ENCODE data around the gene ARSG. TPM values are rescaled to one million over a fixed set of nuclear protein-coding genes. Genes with fewer than 3 reads are reported as not detected.

Gene ARSG
- total RNA-seq, 4 donors from 2014 or later = 9.1 to 28.3 (median 18.1) TPM

- no peaks in the 10 kb centered on the region for H3K36me3 ChIP-seq
- no peak overlapping the region for H3K4me3 ChIP-seq (replicated peaks in 1 of 3)
- no peak for TF ChIP-seq POLR2A (IDR thresholded peaks at IDR 0.05)
- TF ChIP-seq, protein P1, sequence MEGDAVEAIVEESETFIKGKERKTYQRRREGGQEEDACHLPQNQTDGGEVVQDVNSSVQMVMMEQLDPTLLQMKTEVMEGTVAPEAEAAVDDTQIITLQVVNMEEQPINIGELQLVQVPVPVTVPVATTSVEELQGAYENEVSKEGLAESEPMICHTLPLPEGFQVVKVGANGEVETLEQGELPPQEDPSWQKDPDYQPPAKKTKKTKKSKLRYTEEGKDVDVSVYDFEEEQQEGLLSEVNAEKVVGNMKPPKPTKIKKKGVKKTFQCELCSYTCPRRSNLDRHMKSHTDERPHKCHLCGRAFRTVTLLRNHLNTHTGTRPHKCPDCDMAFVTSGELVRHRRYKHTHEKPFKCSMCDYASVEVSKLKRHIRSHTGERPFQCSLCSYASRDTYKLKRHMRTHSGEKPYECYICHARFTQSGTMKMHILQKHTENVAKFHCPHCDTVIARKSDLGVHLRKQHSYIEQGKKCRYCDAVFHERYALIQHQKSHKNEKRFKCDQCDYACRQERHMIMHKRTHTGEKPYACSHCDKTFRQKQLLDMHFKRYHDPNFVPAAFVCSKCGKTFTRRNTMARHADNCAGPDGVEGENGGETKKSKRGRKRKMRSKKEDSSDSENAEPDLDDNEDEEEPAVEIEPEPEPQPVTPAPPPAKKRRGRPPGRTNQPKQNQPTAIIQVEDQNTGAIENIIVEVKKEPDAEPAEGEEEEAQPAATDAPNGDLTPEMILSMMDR (IDR thresholded peaks at IDR 0.05) = no peak
- peaks cover 3 to 8% of the 10 kb centered on the region in 2 donors for H3K4me1 ChIP-seq
- DNase-seq = no peak
- WGBS, 2 donors = 91 to 94% methylated on average over 7 of the region's 7 CpGs
- H3K27me3 ChIP-seq = no peaks in the 10 kb centered on the region
- no peak overlapping the region for H3K27ac ChIP-seq
- H3K9me3 ChIP-seq = no peaks in the 10 kb centered on the region
- intact Hi-C loops (cut with DNase I) = no loop called here
These were observed 2.5 kb upstream of the ARSG start for GRCh38 chr17:68288804-68289203.

DNA sequence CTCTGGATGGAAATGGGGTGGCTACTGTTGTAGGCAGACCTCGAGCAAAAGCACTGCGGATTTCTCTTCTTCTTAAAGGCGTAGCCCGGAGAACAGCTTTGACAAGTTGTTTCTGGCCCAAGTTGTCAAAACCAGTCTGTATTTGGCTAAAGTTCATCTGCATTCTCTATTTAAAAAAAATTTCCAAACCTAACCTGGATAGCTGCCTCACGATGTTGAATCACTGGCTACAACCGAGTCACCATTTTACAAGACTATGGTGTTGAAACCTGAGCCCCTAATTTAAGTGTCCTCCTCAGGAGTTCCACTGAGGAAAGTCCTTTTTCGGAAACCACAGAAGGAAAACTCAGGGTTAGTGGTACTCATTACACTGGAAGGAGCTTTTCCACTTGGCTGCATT, 1.8 kb upstream of the ARSG start:
- H3K4me3 ChIP-seq (replicated peaks in 1 of 3) = no peak overlapping the region
- 76 to 88% methylated on average over 7 of the region's 7 CpGs for WGBS, 2 donors
- intact Hi-C loops (cut with DNase I) = no loop called here
- no peaks in the 10 kb centered on the region for H3K36me3 ChIP-seq
- peaks cover 3 to 8% of the 10 kb centered on the region in 2 donors for H3K4me1 ChIP-seq
- H3K27me3 ChIP-seq = no peaks in the 10 kb centered on the region
- no peaks in the 10 kb centered on the region for H3K9me3 ChIP-seq
- TF ChIP-seq, protein P1 (IDR thresholded peaks at IDR 0.05) = no peak
- TF ChIP-seq POLR2A (IDR thresholded peaks at IDR 0.05) = no peak
- DNase-seq = no peak
- H3K27ac ChIP-seq = no peak overlapping the region

DNA sequence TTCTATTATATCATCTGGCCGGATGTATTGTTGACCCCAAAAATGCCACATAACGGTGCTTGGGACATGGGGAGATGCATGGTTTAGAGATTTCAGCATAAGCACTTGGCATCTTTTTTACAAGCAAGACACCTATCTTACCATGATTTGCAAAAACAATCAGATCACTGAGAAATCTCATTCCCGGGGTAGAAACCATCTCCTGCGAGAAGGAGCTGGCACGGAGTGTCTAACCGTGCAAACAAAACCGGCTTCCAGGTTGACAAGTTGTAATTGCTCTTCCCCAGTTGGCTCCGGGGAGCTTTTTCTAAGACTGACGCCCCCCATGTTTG, 1.4 kb upstream of the ARSG start:
- peaks cover 3 to 8% of the 10 kb centered on the region in 2 donors for H3K4me1 ChIP-seq
- H3K27ac ChIP-seq = no peak overlapping the region
- 12 to 15% methylated on average over 9 of the region's 9 CpGs for WGBS, 2 donors
- peak overlapping the region in 1 of 3 donors; percentile 81 for H3K4me3 ChIP-seq (replicated peaks in 1 of 3)
- peak in 1 of 2 donors; percentile 22 for DNase-seq
- no peaks in the 10 kb centered on the region for H3K27me3 ChIP-seq
- intact Hi-C loops (cut with DNase I) = no loop called here
- H3K36me3 ChIP-seq = no peaks in the 10 kb centered on the region
- H3K9me3 ChIP-seq = no peaks in the 10 kb centered on the region
- no peak for TF ChIP-seq POLR2A (IDR thresholded peaks at IDR 0.05)
- TF ChIP-seq, protein P1 (IDR thresholded peaks at IDR 0.05) = no peak

DNA sequence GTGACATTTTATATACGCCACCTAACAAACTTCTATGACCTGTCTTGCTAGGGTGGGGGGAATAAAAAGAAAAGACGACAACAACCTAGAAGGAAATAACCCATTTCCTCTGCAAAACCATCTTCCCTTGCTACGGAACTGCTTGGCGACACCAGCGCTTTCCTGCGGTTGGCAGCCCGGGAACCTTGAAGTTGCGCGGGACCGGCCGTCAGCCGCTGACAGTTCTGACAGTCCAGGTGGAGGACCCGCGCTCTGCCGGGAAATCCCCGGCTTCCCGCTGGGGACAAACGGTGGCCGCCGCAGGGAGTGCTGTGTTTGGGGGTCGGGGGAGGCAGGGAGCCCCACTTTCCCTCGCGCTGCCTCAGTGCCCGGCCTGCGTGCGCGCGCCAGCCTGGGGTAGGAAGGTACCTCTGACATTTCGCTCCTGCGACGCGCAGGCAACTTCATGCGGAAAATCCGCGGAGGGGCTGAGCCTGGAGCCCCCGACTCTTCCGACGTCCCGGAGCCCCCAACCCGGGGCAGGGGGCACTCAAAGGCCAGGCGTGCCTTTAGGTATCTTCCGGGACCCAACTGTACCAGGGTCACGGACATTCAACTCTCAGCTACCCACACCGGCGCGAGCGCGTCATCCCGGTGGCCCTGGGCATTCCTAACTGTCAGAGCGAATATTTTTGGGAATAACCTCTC, 884 bp upstream of the ARSG start:
- no peaks in the 10 kb centered on the region for H3K27me3 ChIP-seq
- peak; percentile 35 to 61 for DNase-seq

More for the DNA sequence above, 884 bp upstream of the ARSG start:
- H3K27ac ChIP-seq = peak overlapping the region in 1 of 3 donors; percentile 15
- H3K9me3 ChIP-seq = no peaks in the 10 kb centered on the region
- H3K4me1 ChIP-seq = peaks cover 3 to 8% of the 10 kb centered on the region in 2 donors
- no peak for TF ChIP-seq POLR2A (IDR thresholded peaks at IDR 0.05)
- TF ChIP-seq, protein P1 (IDR thresholded peaks at IDR 0.05) = no peak
- intact Hi-C loops (cut with DNase I) = no loop called here
- no peaks in the 10 kb centered on the region for H3K36me3 ChIP-seq
- peak overlapping the region; percentile 2 to 81 (median 34) for H3K4me3 ChIP-seq (replicated peaks in 1 of 3)
- WGBS, 2 donors = 1 to 2% methylated on average over 34 to 36 of the region's 50 CpGs
